ENCODE measurements around the gene PTPRN2. TPM values are rescaled to one million over a fixed set of nuclear protein-coding genes. Genes with fewer than 3 reads are reported as not detected.

PTPRN2 gene
- total RNA-seq, 4 donors from 2014 or later = 2.0 to 9.5 (median 2.6) TPM

GRCh38 chr7:158080899-158081445 is 506.7 kb downstream of the PTPRN2 start:
- ATAC-seq (ENCODE audit: low FRiP score) (no peak), DNase-seq (ENCODE audit: low spot score) (no peak)
- TF ChIP-seq CTCF (IDR thresholded peaks at IDR 0.05) = no peak

DNA sequence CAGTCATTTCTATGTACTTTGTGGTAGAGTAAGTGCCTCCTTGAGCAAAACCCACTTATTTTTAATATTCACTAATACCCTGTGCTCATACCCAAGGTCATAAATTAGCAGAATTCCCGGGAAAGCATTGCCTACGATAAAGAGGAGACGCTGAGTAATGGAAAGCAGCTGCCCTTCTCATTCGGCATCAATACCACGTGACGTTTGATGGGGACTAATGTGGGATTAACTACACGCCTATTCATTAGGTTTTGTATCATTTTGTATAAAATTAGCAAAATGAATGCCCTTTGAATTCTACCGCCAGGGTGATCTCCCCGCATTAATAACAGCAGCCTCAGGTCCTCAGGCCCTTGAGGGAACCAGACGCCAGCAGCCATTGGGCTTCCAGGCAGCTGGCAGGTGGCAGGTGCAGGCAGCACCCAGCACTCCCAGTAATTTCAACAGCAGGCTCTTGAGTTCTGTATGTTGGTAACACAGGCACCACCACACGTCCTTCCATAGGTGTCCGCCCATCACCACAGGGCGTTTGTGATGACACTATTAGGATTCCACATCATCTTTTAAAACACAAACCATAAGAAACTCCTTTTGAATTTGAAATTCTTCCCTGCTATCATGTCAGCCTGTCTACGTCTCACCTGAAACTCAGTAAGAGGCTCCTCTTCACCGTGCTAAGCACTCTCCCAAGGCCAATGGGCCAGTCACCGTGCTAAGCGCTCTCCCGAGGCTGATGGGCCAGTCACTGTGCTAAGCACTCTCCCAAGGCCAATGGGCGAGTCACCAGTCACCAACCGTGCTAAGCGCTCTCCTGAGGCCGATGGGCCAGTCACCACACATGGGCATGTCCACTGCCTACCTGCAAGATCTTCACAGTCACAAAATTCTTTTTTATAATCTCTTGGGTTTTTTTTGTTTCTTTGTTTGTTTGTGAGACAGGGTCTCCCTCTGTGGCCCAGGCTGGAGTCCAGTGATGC is 509.4 kb downstream of the PTPRN2 start:
- ATAC-seq (ENCODE audit: low FRiP score) (no peak), DNase-seq (ENCODE audit: low spot score) (no peak)
- no peak for TF ChIP-seq CTCF (IDR thresholded peaks at IDR 0.05)

- DNase-seq (ENCODE audit: low spot score) = no peak
- ATAC-seq (ENCODE audit: low FRiP score) = no peak
- no peak for TF ChIP-seq CTCF (IDR thresholded peaks at IDR 0.05)
These were observed 510.3 kb downstream of the PTPRN2 start for GRCh38 chr7:158077151-158077840.

DNA sequence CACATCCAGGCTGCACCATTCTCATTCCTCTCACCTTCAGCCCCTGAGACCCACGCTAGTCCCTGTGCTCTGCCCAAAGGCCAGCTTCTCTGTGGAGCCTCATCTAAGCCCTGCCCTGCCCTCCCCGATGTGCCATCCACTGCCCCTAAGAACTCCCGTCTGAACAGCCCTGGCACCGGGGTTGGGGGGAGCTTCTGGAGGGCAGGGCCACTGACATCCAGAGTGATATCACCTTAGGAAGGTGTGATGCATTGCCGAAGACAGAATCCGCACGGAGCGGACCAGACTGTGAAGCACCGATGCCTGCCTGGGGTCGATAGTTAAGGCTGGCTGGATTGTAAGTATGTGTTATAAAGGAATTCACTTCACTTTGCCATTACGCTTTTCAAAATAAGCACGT is 511.0 kb downstream of the PTPRN2 start:
- DNase-seq (ENCODE audit: low spot score) (no peak), ATAC-seq (ENCODE audit: low FRiP score) (no peak)
- TF ChIP-seq CTCF (IDR thresholded peaks at IDR 0.05) = no peak

- DNase-seq (ENCODE audit: low spot score) (no peak), ATAC-seq (ENCODE audit: low FRiP score) (no peak)
- TF ChIP-seq CTCF (IDR thresholded peaks at IDR 0.05) = no peak
These were observed 511.4 kb downstream of the PTPRN2 start for GRCh38 chr7:158076215-158076614.

DNA sequence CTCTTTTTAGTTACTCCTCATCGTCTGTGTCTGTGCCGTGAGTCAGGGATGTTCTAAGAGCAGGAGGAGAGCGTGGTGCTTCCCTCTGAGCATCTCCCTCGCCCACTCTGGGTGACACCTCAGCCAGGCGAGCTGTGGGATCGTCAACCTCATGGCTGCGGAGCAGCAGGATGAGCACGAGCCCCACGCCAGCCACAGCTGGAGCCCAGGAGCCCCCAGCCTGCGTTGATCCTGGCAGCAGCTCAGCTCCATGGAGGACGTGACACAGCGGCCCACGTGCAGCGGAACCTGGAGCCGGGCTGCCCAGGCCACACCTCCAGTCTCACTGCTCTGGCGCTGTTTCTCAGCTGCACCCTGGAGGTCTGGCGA is 512.0 kb downstream of the PTPRN2 start:
- TF ChIP-seq CTCF (IDR thresholded peaks at IDR 0.05) = no peak
- no peak for DNase-seq (ENCODE audit: low spot score)
- ATAC-seq (ENCODE audit: low FRiP score) = no peak

All from omental fat pad (tissue), 4 donors.